Measurements from ENCODE around the gene ATXN2L. TPM values are rescaled to one million over a fixed set of nuclear protein-coding genes. Genes with fewer than 3 reads are reported as not detected.

ATXN2L gene
- total and polyA plus RNA-seq, 10 of the 15 experiments (the other 5 are each of a cell fraction or from before 2014, with no cell fraction given): 3.5 to 210 (median 61.1) TPM

DNA sequence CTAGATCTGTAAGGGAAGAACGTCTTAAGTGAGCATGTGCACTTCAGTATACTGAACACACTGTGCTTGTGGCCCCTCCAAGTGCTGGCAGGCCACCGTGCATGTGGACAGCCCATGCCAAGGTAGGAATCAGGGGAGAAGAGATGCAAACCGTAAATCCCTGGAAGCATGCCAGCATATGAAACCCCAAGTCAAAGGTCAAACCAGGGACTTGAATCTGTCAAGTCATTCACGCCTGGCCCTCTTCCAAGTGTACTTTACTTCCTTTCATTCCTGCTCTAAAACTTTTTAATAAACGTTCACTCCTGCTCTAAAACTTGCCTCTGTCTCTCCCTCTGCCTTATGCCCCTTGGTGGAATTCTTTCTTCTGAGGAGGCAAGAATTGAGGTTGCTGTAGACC lies 2.8 kb upstream of the ATXN2L start:
- TF ChIP-seq GABPA (IDR thresholded peaks at IDR 0.05; ENCODE audit: low read depth) (no peak), ZNF622 (IDR thresholded peaks at IDR 0.05) (no peak), NR2F1 (conservative IDR thresholded peaks at IDR 0.05) (no peak), BACH1 (IDR thresholded peaks at IDR 0.05; ENCODE audit: borderline replicate concordance) (no peak), ZNF384 (IDR thresholded peaks at IDR 0.05; ENCODE audit: borderline replicate concordance, low read depth, low read length) (no peak), RAD51 (IDR thresholded peaks at IDR 0.05) (no peak), ZBED1 (IDR thresholded peaks at IDR 0.05; ENCODE audit: borderline replicate concordance) (no peak), CREB1 (IDR thresholded peaks at IDR 0.05; ENCODE audit: low read depth) (no peak), HCFC1 (IDR thresholded peaks at IDR 0.05; ENCODE audit: low read length) (no peak), POU2F2 (IDR thresholded peaks at IDR 0.05; ENCODE audit: borderline replicate concordance, low read depth, low read length) (no peak), RUNX3 (IDR thresholded peaks at IDR 0.05; ENCODE audit: low read length) (no peak), SMAD5 (IDR thresholded peaks at IDR 0.05; ENCODE audit: low read depth) (no peak), SMC3 (IDR thresholded peaks at IDR 0.05; ENCODE audit: borderline replicate concordance, low read length) (no peak), KLF5 (IDR thresholded peaks at IDR 0.05; ENCODE audit: partially characterized antibody) (no peak), NR2C1 (IDR thresholded peaks at IDR 0.05) (no peak), PAX8 (IDR thresholded peaks at IDR 0.05) (no peak), PAX5 (IDR thresholded peaks at IDR 0.05; ENCODE audit: borderline replicate concordance, low read depth, low read length) (no peak)
- TF ChIP-seq, protein P1, sequence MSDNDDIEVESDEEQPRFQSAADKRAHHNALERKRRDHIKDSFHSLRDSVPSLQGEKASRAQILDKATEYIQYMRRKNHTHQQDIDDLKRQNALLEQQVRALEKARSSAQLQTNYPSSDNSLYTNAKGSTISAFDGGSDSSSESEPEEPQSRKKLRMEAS (IDR thresholded peaks at IDR 0.05; ENCODE audit: low read depth, low read length): no peak
- TF ChIP-seq, protein P2, sequence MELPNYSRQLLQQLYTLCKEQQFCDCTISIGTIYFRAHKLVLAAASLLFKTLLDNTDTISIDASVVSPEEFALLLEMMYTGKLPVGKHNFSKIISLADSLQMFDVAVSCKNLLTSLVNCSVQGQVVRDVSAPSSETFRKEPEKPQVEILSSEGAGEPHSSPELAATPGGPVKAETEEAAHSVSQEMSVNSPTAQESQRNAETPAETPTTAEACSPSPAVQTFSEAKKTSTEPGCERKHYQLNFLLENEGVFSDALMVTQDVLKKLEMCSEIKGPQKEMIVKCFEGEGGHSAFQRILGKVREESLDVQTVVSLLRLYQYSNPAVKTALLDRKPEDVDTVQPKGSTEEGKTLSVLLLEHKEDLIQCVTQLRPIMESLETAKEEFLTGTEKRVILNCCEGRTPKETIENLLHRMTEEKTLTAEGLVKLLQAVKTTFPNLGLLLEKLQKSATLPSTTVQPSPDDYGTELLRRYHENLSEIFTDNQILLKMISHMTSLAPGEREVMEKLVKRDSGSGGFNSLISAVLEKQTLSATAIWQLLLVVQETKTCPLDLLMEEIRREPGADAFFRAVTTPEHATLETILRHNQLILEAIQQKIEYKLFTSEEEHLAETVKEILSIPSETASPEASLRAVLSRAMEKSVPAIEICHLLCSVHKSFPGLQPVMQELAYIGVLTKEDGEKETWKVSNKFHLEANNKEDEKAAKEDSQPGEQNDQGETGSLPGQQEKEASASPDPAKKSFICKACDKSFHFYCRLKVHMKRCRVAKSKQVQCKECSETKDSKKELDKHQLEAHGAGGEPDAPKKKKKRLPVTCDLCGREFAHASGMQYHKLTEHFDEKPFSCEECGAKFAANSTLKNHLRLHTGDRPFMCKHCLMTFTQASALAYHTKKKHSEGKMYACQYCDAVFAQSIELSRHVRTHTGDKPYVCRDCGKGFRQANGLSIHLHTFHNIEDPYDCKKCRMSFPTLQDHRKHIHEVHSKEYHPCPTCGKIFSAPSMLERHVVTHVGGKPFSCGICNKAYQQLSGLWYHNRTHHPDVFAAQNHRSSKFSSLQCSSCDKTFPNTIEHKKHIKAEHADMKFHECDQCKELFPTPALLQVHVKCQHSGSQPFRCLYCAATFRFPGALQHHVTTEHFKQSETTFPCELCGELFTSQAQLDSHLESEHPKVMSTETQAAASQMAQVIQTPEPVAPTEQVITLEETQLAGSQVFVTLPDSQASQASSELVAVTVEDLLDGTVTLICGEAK (IDR thresholded peaks at IDR 0.05; ENCODE audit: borderline replicate concordance): no peak
- ChIA-PET RAD21 (ENCODE audit: unreplicated experiment) (no interaction called here), SMC1A (ENCODE audit: uncharacterized antibody, unreplicated experiment) (interaction anchor here (3.1 kb wide), 1 partner anchor 44 kb away, joined by 12 read pairs; the partner anchor contains the start of gene SH2B1), CTCF (interaction anchor here (1.0 to 2.5 kb wide), 3 partner anchors 27 to 158 kb away, joined by 3 to 12 read pairs (median 3); partner anchors contain the start of gene TUFM), POLR2A (no interaction called here)
- Histone ChIP-seq H3K27me3 (replicated peaks in 1 of 2; ENCODE audit: control insufficient read depth in 2 of 2, insufficient read depth in 2 of 2, low read length in 1 of 2) (no peaks in the 10 kb centered on the region), H3K79me2 (ENCODE audit: control insufficient read depth, insufficient read depth, low read length) (peaks cover 31% of the 10 kb centered on the region), H3K27ac (ENCODE audit: control insufficient read depth, insufficient read depth) (no peak overlapping the region), H3K9me3 (replicated peaks; ENCODE audit: control insufficient read depth, insufficient read depth, low read length) (no peaks in the 10 kb centered on the region; the same call in 2 of the 3 replicates), H3K9ac (ENCODE audit: control insufficient read depth, insufficient read depth, low read length) (no peak overlapping the region), H3K4me1 (ENCODE audit: control insufficient read depth, insufficient read depth, low read length) (peaks cover 8% of the 10 kb centered on the region; the same call in 1 of the 2 replicates), H3K36me3 (ENCODE audit: control insufficient read depth in 2 of 2, insufficient read depth in 2 of 2, low read length in 1 of 2) (no peaks in the 10 kb centered on the region), H4K20me1 (ENCODE audit: control insufficient read depth, insufficient read depth) (peaks cover 3% of the 10 kb centered on the region; the same call in 1 of the 2 replicates), H3K4me3 (no peak overlapping the region), H3K4me2 (ENCODE audit: control insufficient read depth, insufficient read depth) (no peak overlapping the region), H2AFZ (ENCODE audit: control insufficient read depth, low read depth, low read length) (no peak overlapping the region)
- DNase-seq (ENCODE audit: low read depth, low spot score) (no peak), ATAC-seq (no peak), FAIRE-seq (no peak)
- BruUV-seq (replicated peaks): no TSS peak
- WGBS (ENCODE audit: insufficient coverage, insufficient replicate concordance, low lambda C conversion rate, missing lambda C conversion rate): 97% methylated on average over 5 of the region's 5 CpGs
- intact Hi-C loops (cut with micrococcal nuclease; ENCODE audit: unreplicated experiment): loop anchor here (5.0 kb wide), 1 partner anchor 127 kb away; no protein-coding TSS in a partner anchor
- in situ Hi-C loops (cut with MboI): no loop called here

Data from GM12878 (cell line).